Fibroblast of skin of abdomen (primary cell): ENCODE data around the gene PTPRT.

Experiments
- DNase-seq: peaks from one replicate; pipeline ENCODE4 v3.0.0-alpha.2; 2013

PTPRT gene

GRCh38 chr20:43022568-43022967 is 167.1 kb downstream of the PTPRT start:
- DNase-seq, result no peak

- DNase-seq, result no peak
Observed at GRCh38 chr20:43022081-43022480, 167.6 kb downstream of the PTPRT start.

- no peak for DNase-seq
Observed at GRCh38 chr20:43017241-43018030, 172.3 kb downstream of the PTPRT start.

GRCh38 chr20:43016257-43016656 is 173.4 kb downstream of the PTPRT start:
- DNase-seq, result no peak

- no peak for DNase-seq
Observed at GRCh38 chr20:43015566-43015965, 174.1 kb downstream of the PTPRT start.

GRCh38 chr20:43014206-43014605 is 175.5 kb downstream of the PTPRT start:
- no peak for DNase-seq

GRCh38 chr20:43011491-43011890 is 178.2 kb downstream of the PTPRT start:
- no peak for DNase-seq

- no peak for DNase-seq
Observed at GRCh38 chr20:43009532-43009931, 180.2 kb downstream of the PTPRT start.

- no peak for DNase-seq
Observed at GRCh38 chr20:43007525-43007924, 182.2 kb downstream of the PTPRT start.

GRCh38 chr20:43006651-43007375 is 182.9 kb downstream of the PTPRT start:
- no peak for DNase-seq

GRCh38 chr20:43003318-43003944 is 186.3 kb downstream of the PTPRT start:
- no peak for DNase-seq

GRCh38 chr20:42996141-42996540 is 193.6 kb downstream of the PTPRT start:
- DNase-seq, result no peak

GRCh38 chr20:42988319-42988718 is 201.4 kb downstream of the PTPRT start:
- DNase-seq, result no peak

- no peak for DNase-seq
Observed at GRCh38 chr20:42987376-42988114, 202.2 kb downstream of the PTPRT start.

GRCh38 chr20:42986143-42986773 is 203.4 kb downstream of the PTPRT start:
- no peak for DNase-seq

- DNase-seq, result no peak
Observed at GRCh38 chr20:42985628-42986027, 204.1 kb downstream of the PTPRT start.

- no peak for DNase-seq
Observed at GRCh38 chr20:42982218-42982617, 207.5 kb downstream of the PTPRT start.

GRCh38 chr20:42981253-42981652 is 208.5 kb downstream of the PTPRT start:
- no peak for DNase-seq

GRCh38 chr20:42979720-42980119 is 210.0 kb downstream of the PTPRT start:
- DNase-seq, result no peak

GRCh38 chr20:42978184-42978974 is 211.3 kb downstream of the PTPRT start:
- DNase-seq, result no peak

GRCh38 chr20:42975974-42976373 is 213.7 kb downstream of the PTPRT start:
- DNase-seq, result no peak

- no peak for DNase-seq
Observed at GRCh38 chr20:42974347-42974746, 215.4 kb downstream of the PTPRT start.
